Hepatocyte (in vitro differentiated cells): Measurements from ENCODE around the gene GSG1. TPM values are rescaled to one million over a fixed set of nuclear protein-coding genes. Genes with fewer than 3 reads are reported as not detected.

Experiments
- DNase-seq: peaks from one replicate; pipeline ENCODE4 v3.0.0-alpha.2; 2016; ENCODE audit warnings: low spot score
- H2AFZ ChIP-seq: fragments of 200-600 bp; sonication (generic); 2 replicates; pipeline ENCODE4 v1.6.0; 2016; ENCODE audit warnings: antibody characterized with exemption, mild to moderate bottlenecking
- H3K27ac ChIP-seq: fragments of 200-600 bp; sonication (generic); 2 replicates; pipeline ENCODE4 v1.5.1; 2016; ENCODE audit warnings: mild to moderate bottlenecking
- H3K27me3 ChIP-seq: fragments of 200-600 bp; sonication (generic); 2 replicates; pipeline ENCODE4 v1.6.1; 2016
- H3K36me3 ChIP-seq: fragments of 200-600 bp; sonication (generic); replicated peaks from 2 replicates; pipeline ENCODE4 v1.5.1; 2016; ENCODE audit warnings: low read depth; ENCODE audit not compliant: insufficient read depth
- H3K4me1 ChIP-seq: fragments of 200-600 bp; sonication (generic); 2 replicates; pipeline ENCODE4 v1.5.1; 2016; ENCODE audit warnings: mild to moderate bottlenecking, moderate library complexity; ENCODE audit not compliant: insufficient read depth
- H3K4me2 ChIP-seq: fragments of 200-600 bp; sonication (generic); 2 replicates; pipeline ENCODE4 v1.6.0; 2016
- H3K4me3 ChIP-seq: fragments of 200-600 bp; sonication (generic); 2 replicates; pipeline ENCODE4 v1.5.1; 2016; ENCODE audit warnings: mild to moderate bottlenecking
- H3K79me2 ChIP-seq: fragments of 200-600 bp; sonication (generic); 2 replicates; pipeline ENCODE4 v1.6.0; 2017; ENCODE audit warnings: mild to moderate bottlenecking
- H3K9me2 ChIP-seq: fragments of 200-600 bp; sonication (generic); replicated peaks from 2 replicates; pipeline ENCODE4 v1.6.0; 2017; ENCODE audit warnings: mild to moderate bottlenecking; ENCODE audit not compliant: insufficient read depth
- H3K9me3 ChIP-seq: fragments of 200-600 bp; sonication (generic); 2 replicates; pipeline ENCODE4 v1.5.1; 2016; ENCODE audit warnings: low read depth, mild to moderate bottlenecking
- H4K20me1 ChIP-seq: fragments of 200-600 bp; sonication (generic); 2 replicates; pipeline ENCODE4 v1.6.0; 2016; ENCODE audit warnings: mild to moderate bottlenecking; ENCODE audit not compliant: insufficient read depth, poor library complexity, severe bottlenecking
- EZH2 ChIP-seq: fragments of 200-600 bp; sonication (generic); IDR thresholded peaks from 2 replicates; pipeline ENCODE4 v1.6.1; 2016; ENCODE audit warnings: antibody characterized with exemption, mild to moderate bottlenecking, borderline replicate concordance
- EZH2phosphoT487 ChIP-seq: fragments of 200-600 bp; sonication (generic); IDR thresholded peaks from one replicate; pipeline ENCODE4 v1.6.1; 2018; ENCODE audit warnings: antibody characterized with exemption, mild to moderate bottlenecking, low read depth, moderate library complexity; ENCODE audit not compliant: unreplicated experiment, severe bottlenecking
- WGBS: methylation state at CpG from one replicate; pipeline ENCODE4 v1.1.6; 2016; ENCODE audit warnings: low lambda C conversion rate; ENCODE audit errors: missing lambda C conversion rate; 5-methylcytosine and 5-hydroxymethylcytosine counted together
- polyA plus RNA-seq: library from polyadenylated mRNA; unstranded; fragments of >200 nt; fragmentation: Nextera tagmentation; extraction: Ambion mirVana; gene quantifications from 2 replicates; pipeline ENCODE4 v1.2.1, GENCODE V29; 2016
- total RNA-seq: library from RNA; depleted of rRNA; stranded (reverse); fragments of >200 nt; gene quantifications from 2 replicates; pipeline ENCODE4 v1.2.3, GENCODE V29; 2014
- TF ChIP-seq, protein P1 (sequence below): fragments of 200-600 bp; sonication (generic); IDR thresholded peaks from 2 replicates; pipeline ENCODE4 v1.5.1; 2016; ENCODE audit warnings: antibody characterized with exemption, mild to moderate bottlenecking; ENCODE audit not compliant: poor library complexity

The GSG1 gene
- total and polyA plus RNA-seq, 2 experiments from 2014 or later = 0.37 TPM; not detected in 1

DNA sequence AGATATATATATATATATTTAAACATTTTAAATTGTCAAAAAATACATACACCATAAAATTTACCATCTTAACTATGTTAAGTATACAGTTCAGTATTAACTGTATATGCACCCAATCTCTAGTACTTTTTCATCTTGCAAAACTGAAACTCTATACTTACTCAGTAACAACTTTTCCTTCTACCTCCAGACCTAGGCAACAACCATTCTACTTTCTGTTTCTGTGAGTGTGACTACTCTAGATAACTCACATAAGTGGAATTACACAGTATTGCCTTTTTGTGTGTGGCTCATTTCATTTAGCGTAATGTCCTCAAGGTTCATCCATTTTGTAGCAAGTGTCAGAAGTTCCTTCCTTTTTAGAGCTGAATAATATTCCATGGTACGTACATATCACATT, 51.0 kb downstream of the GSG1 start:
- WGBS = 48% methylated on average over 2 of the region's 2 CpGs
- H3K27ac ChIP-seq = no peak overlapping the region

GRCh38 chr12:13049816-13050215, 53.7 kb downstream of the GSG1 start:
- no peak overlapping the region for H3K27ac ChIP-seq

More for the DNA sequence above, 51.0 kb downstream of the GSG1 start:
- no peaks in the 10 kb centered on the region for H3K9me3 ChIP-seq
- no peak for DNase-seq
- H3K4me2 ChIP-seq = no peak overlapping the region
- no peak for TF ChIP-seq EZH2
- no peak for TF ChIP-seq EZH2phosphoT487
- H3K4me1 ChIP-seq = no peaks in the 10 kb centered on the region
- no peaks in the 10 kb centered on the region for H3K27me3 ChIP-seq
- no peaks in the 10 kb centered on the region for H4K20me1 ChIP-seq
- no peaks in the 10 kb centered on the region for H3K9me2 ChIP-seq
- no peak overlapping the region for H3K4me3 ChIP-seq
- H2AFZ ChIP-seq = no peak overlapping the region
- H3K36me3 ChIP-seq = no peaks in the 10 kb centered on the region
- H3K79me2 ChIP-seq = peaks cover 2% of the 10 kb centered on the region

DNA sequence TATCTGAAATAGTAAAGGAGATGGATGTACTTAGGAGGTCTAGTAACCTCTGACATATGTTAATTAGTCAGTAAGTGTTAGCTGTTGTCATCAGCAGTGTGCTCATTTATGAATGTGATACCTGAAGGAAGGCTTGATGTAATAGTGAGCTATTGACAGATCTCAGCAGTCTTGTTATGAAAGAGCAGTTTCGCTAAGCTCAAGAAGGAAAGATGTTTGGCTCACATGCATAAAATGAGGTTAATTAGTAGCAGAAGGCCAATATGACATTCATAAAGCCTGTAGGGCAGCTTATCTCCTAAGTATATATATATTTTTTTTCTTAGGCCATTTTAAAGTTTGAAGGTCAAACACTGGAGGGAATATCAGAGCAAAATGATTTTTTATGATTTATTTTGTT, 56.5 kb downstream of the GSG1 start:
- Histone ChIP-seq H3K4me1 (peaks cover 3% of the 10 kb centered on the region), H3K27me3 (no peaks in the 10 kb centered on the region), H3K27ac (peak overlapping the region; percentile 48), H3K36me3 (no peaks in the 10 kb centered on the region), H2AFZ (no peak overlapping the region), H3K4me2 (no peak overlapping the region), H3K9me3 (no peaks in the 10 kb centered on the region), H4K20me1 (no peaks in the 10 kb centered on the region), H3K9me2 (no peaks in the 10 kb centered on the region), H3K79me2 (peaks cover 3% of the 10 kb centered on the region), H3K4me3 (no peak overlapping the region)
- no peak for TF ChIP-seq EZH2
- no peak for TF ChIP-seq EZH2phosphoT487
- TF ChIP-seq, protein P1, sequence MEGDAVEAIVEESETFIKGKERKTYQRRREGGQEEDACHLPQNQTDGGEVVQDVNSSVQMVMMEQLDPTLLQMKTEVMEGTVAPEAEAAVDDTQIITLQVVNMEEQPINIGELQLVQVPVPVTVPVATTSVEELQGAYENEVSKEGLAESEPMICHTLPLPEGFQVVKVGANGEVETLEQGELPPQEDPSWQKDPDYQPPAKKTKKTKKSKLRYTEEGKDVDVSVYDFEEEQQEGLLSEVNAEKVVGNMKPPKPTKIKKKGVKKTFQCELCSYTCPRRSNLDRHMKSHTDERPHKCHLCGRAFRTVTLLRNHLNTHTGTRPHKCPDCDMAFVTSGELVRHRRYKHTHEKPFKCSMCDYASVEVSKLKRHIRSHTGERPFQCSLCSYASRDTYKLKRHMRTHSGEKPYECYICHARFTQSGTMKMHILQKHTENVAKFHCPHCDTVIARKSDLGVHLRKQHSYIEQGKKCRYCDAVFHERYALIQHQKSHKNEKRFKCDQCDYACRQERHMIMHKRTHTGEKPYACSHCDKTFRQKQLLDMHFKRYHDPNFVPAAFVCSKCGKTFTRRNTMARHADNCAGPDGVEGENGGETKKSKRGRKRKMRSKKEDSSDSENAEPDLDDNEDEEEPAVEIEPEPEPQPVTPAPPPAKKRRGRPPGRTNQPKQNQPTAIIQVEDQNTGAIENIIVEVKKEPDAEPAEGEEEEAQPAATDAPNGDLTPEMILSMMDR = no peak
- 79% methylated on average over 1 of the region's 1 CpG for WGBS
- DNase-seq = peak; percentile 27

More at GRCh38 chr12:13049816-13050215, 53.7 kb downstream of the GSG1 start:
- TF ChIP-seq EZH2phosphoT487 (no peak), EZH2 (no peak)
- TF ChIP-seq, protein P1 = no peak
- Histone ChIP-seq H2AFZ (no peak overlapping the region), H3K9me3 (no peaks in the 10 kb centered on the region), H3K36me3 (no peaks in the 10 kb centered on the region), H3K79me2 (peaks cover 5% of the 10 kb centered on the region), H3K9me2 (no peaks in the 10 kb centered on the region), H3K27me3 (no peaks in the 10 kb centered on the region), H3K4me2 (no peak overlapping the region), H3K4me3 (no peak overlapping the region), H3K4me1 (peaks cover 3% of the 10 kb centered on the region), H4K20me1 (no peaks in the 10 kb centered on the region)
- 64% methylated on average over 3 of the region's 3 CpGs for WGBS
- DNase-seq = no peak

DNA sequence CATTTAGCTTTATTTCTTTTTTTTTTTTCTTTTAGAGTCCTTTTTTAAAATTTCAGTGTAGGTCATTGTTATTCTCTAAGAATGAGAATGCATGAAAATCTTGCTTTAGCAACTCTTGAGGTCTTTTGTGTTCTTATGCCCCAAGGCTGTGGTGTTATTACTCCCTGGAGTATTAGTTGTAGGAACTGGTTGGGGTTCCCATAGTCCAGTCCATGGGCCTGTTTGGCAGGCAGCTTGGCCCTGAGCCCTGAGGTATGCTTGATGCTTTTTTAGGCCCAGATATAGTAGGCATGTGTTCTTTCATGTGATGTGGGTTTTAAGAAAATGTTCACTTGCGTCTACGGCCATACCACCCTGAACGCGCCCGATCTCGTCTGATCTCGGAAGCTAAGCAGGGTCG, 57.7 kb downstream of the GSG1 start:
- Histone ChIP-seq H3K36me3 (no peaks in the 10 kb centered on the region), H3K4me2 (no peak overlapping the region), H3K27me3 (no peaks in the 10 kb centered on the region), H3K27ac (no peak overlapping the region), H4K20me1 (no peaks in the 10 kb centered on the region), H3K4me3 (no peak overlapping the region), H2AFZ (no peak overlapping the region), H3K79me2 (peaks cover 3% of the 10 kb centered on the region), H3K9me2 (no peaks in the 10 kb centered on the region), H3K9me3 (no peaks in the 10 kb centered on the region), H3K4me1 (peaks cover 3% of the 10 kb centered on the region)
- WGBS = 87% methylated on average over 8 of the region's 8 CpGs
- TF ChIP-seq, protein P1 = no peak
- TF ChIP-seq EZH2 (no peak), EZH2phosphoT487 (no peak)
- no peak for DNase-seq
